HCT116 (cell line): ENCODE results near the gene PDCL2. TPM values are rescaled to one million over a fixed set of nuclear protein-coding genes. Genes with fewer than 3 reads are reported as not detected.

Experiments used
- ATAC-seq: fragments of 200-7000 bp; cut with Tn5 transposase; 2 replicates; pipeline ENCODE4 v1.9.1; 2020; ENCODE audit warnings: mild to moderate bottlenecking, moderate library complexity
- BruUV-seq: library from RNA; stranded (reverse); fragments of 400-500 nt; replicated peaks from 2 replicates; lab custom pipeline; 2021; lab: Mats Ljungman, UMichigan
- CTCF ChIA-PET: fragments of 300-600 bp; sonication (Branson Sonifier 250); formaldehyde crosslinking; loops from one replicate; lab custom pipeline; 2021; ENCODE audit warnings: antibody characterized with exemption; lab: Charles Lee
- POLR2A ChIA-PET: fragments of 300-600, 350-600 bp; sonication (Branson Sonifier 250); formaldehyde crosslinking; loops from one replicate; lab custom pipeline; 2021; ENCODE audit warnings: antibody characterized with exemption; lab: Charles Lee
- RAD21 ChIA-PET, 2 experiments: fragments of 300-600 bp; sonication (Branson Sonifier 250); formaldehyde crosslinking; loops; one replicate each; lab custom pipeline; 2023; ENCODE audit warnings: low total read pairs in 2 of 2; ENCODE audit not compliant: uncharacterized antibody in 2 of 2, unreplicated experiment in 2 of 2, low non-redundant PET in 1 of 2; lab: Charles Lee
- DNase-seq: peaks from one replicate; pipeline ENCODE4 v3.0.0-alpha.2; 2010; ENCODE audit warnings: low read depth, low spot score
- H2AFZ ChIP-seq: fragments of 200-600 bp; shearing (Covaris generic), sonication (generic); 2 replicates; pipeline ENCODE4 v1.6.1; 2017; ENCODE audit warnings: low read depth, mixed run types, mixed read lengths, antibody characterized with exemption, low read length; ENCODE audit not compliant: poor library complexity, severe bottlenecking
- H3K27ac ChIP-seq: 2 replicates; pipeline ENCODE4 v1.5.1; 2012; ENCODE audit warnings: low read depth, low read length
- H3K27me3 ChIP-seq: fragments of 200-600 bp; sonication (generic); 2 replicates; pipeline ENCODE4 v1.6.1; 2016; ENCODE audit warnings: mixed run types, low read length, mixed read lengths; ENCODE audit not compliant: insufficient read depth
- H3K36me3 ChIP-seq, 2 experiments: fragments of 200-500 bp in 1 of 2; fragments of 200-600 bp in 1 of 2; sonication (Bioruptor generic) in 1 of 2; sonication (generic) in 1 of 2; 2 replicates each; pipeline versions ENCODE4 v1.5.1 to v1.6.1; 2014 to 2016; ENCODE audit warnings: low read length in 2 of 2, inconsistent platforms in 1 of 2, mixed read lengths in 1 of 2, mixed run types in 1 of 2; ENCODE audit not compliant: insufficient read depth in 2 of 2, control insufficient read depth in 1 of 2
- H3K4me1 ChIP-seq, 2 experiments: fragments of 200-600 bp in 1 of 2; sonication (generic) in 1 of 2; 2 replicates each; pipeline versions ENCODE4 v1.5.1 to v1.6.1; 2012 to 2017; ENCODE audit warnings: low read length in 2 of 2, inconsistent platforms in 1 of 2, mild to moderate bottlenecking in 1 of 2, mixed read lengths in 1 of 2, mixed run types in 1 of 2, moderate library complexity in 1 of 2; ENCODE audit not compliant: insufficient read depth in 2 of 2, control insufficient read depth in 1 of 2
- H3K4me2 ChIP-seq: fragments of 200-600 bp; sonication (generic); 2 replicates; pipeline ENCODE4 v1.6.1; 2017; ENCODE audit warnings: mixed run types, low read length, mixed read lengths
- H3K4me3 ChIP-seq, 2 experiments: fragments of 200-600 bp in 1 of 2; sonication (generic) in 1 of 2; replicated peaks in 1 of 2; 2 replicates each; pipeline ENCODE4 v1.5.1; 2011 to 2016; ENCODE audit warnings: low read length in 2 of 2, control low read depth in 1 of 2, low read depth in 1 of 2, mild to moderate bottlenecking in 1 of 2, mixed read lengths in 1 of 2, mixed run types in 1 of 2
- H3K79me2 ChIP-seq: fragments of 200-600 bp; sonication (generic); 2 replicates; pipeline ENCODE4 v1.6.1; 2017; ENCODE audit warnings: mild to moderate bottlenecking, mixed run types, low read length, moderate library complexity, mixed read lengths; ENCODE audit not compliant: insufficient read depth
- H3K9ac ChIP-seq: fragments of 200-600 bp; sonication (generic); 2 replicates; pipeline ENCODE4 v1.6.1; 2016; ENCODE audit warnings: low read length, mixed read lengths
- H3K9me2 ChIP-seq: fragments of 200-600 bp; sonication (generic), shearing (Covaris generic); 2 replicates; pipeline ENCODE4 v1.6.1; 2017; ENCODE audit warnings: mixed run types, mild to moderate bottlenecking, moderate library complexity; ENCODE audit not compliant: insufficient read depth
- H3K9me3 ChIP-seq, 2 experiments: fragments of 200-500 bp in 1 of 2; fragments of 200-600 bp in 1 of 2; sonication (Bioruptor generic) in 1 of 2; sonication (generic) in 1 of 2; 2 replicates each; pipeline ENCODE4 v1.6.1; 2014 to 2017; ENCODE audit warnings: low read length in 2 of 2, mixed read lengths in 2 of 2, inconsistent platforms in 1 of 2, low read depth in 1 of 2, mild to moderate bottlenecking in 1 of 2, mixed run types in 1 of 2, moderate library complexity in 1 of 2; ENCODE audit not compliant: control insufficient read depth in 1 of 2, insufficient read depth in 1 of 2
- H4K20me1 ChIP-seq: fragments of 200-600 bp; sonication (generic), shearing (Covaris generic); 2 replicates; pipeline ENCODE4 v1.6.1; 2017; ENCODE audit warnings: mixed run types, mild to moderate bottlenecking, moderate library complexity; ENCODE audit not compliant: insufficient read depth
- EZH2 ChIP-seq: fragments of 200-600 bp; sonication (generic); IDR thresholded peaks from 2 replicates; pipeline ENCODE4 v1.6.1; 2017; ENCODE audit warnings: antibody characterized with exemption, mixed run types
- POLR2A ChIP-seq: IDR thresholded peaks from 2 replicates; pipeline ENCODE4 v1.7.0; 2011; ENCODE audit warnings: borderline replicate concordance; ENCODE audit not compliant: insufficient read depth, insufficient read length; ENCODE audit errors: extremely low read depth
- RAD21 ChIP-seq: IDR thresholded peaks from 2 replicates; pipeline ENCODE4 v1.6.1; 2012; ENCODE audit warnings: low read depth, mild to moderate bottlenecking
- SP1 ChIP-seq: IDR thresholded peaks from 2 replicates; pipeline ENCODE4 v1.6.1; 2012; ENCODE audit warnings: low read depth
- YY1 ChIP-seq: IDR thresholded peaks from 2 replicates; pipeline ENCODE4 v1.6.1; 2011; ENCODE audit warnings: low read length, low read depth, moderate library complexity, mild to moderate bottlenecking; ENCODE audit not compliant: insufficient replicate concordance; ENCODE audit errors: extremely low read depth
- ZFX ChIP-seq: fragments of 450-650 bp; IDR thresholded peaks from 2 replicates; pipeline ENCODE4 v1.6.1; 2017
- intact Hi-C: fragments of 100-400 bp; cut with micrococcal nuclease; formaldehyde crosslinking; loops from 2 replicates; pipeline ENCODE4 v1.10.0; 2022
- total RNA-seq: library from RNA; stranded (reverse); gene quantifications from one replicate; pipeline ENCODE4 v1.2.1, GENCODE V29; 2021; ENCODE audit not compliant: unreplicated experiment
- TF ChIP-seq, protein P1 (sequence below), 3 experiments: fragments of 200-600 bp in 1 of 3; sonication (generic) in 1 of 3; IDR thresholded peaks in 2 of 3; conservative IDR thresholded peaks in 1 of 3; 2 replicates each; pipeline ENCODE4 v1.5.1; 2012 to 2017; ENCODE audit warnings: low read depth in 2 of 3, low read length in 2 of 3, antibody characterized with exemption in 1 of 3, borderline replicate concordance in 1 of 3, control low read depth in 1 of 3, mild to moderate bottlenecking in 1 of 3, mixed read lengths in 1 of 3, mixed run types in 1 of 3, moderate library complexity in 1 of 3; ENCODE audit not compliant: insufficient read depth in 1 of 3

The PDCL2 gene
- total RNA-seq, 1 experiment from 2014 or later: 0.47 TPM

DNA sequence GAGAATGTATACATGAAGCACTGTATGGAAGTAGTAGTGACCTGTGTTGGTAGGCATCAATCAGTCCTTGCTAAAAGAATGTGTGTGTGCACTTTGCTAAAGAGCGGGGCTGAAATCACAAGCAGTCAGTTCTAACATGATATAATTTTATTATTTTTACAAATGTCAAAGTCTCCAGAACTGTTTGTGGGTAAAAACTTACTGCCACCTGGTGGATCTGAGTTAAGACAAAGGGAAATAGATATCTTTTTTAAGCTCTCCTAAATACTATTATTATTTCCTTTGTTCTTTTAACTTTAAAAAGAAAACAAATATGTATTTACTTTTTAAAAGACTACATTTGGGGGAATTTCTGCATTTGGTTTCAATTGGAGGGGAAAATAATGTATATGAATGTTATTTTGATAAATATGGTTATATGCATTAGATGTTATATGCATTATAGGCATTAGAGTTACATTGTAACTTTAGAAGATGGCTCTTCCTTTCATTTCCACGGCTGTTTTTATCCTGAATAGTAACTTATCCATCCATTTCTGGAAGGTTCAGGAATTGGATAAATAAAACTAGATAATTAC, 37.5 kb downstream of the PDCL2 start:
- H4K20me1 ChIP-seq: no peaks in the 10 kb centered on the region
- peak overlapping the region; percentile 75 for H2AFZ ChIP-seq
- POLR2A ChIA-PET: no interaction called here
- intact Hi-C loops: loop anchor here (5.0 to 10.0 kb wide), 3 partner anchors 298 to 580 kb away; partner anchors contain the start of gene EXOC1
- H3K9me3 ChIP-seq: no peaks in the 10 kb centered on the region
- RAD21 ChIA-PET: interaction anchor here (1.0 kb wide), 2 partner anchors 145 to 370 kb away, joined by 3 read pairs; no protein-coding TSS in a partner anchor
- CTCF ChIA-PET: interaction anchor here (0.6 to 1.1 kb wide), 13 partner anchors 8 to 583 kb away, joined by 3 to 10 read pairs (median 4); partner anchors contain the start of gene SRD5A3
- no peak overlapping the region for H3K27ac ChIP-seq
- BruUV-seq: no TSS peak
- TF ChIP-seq EZH2 (no peak), RAD21 (peak; percentile 82), SP1 (no peak), POLR2A (no peak), YY1 (no peak), ZFX (no peak)
- TF ChIP-seq, protein P1, sequence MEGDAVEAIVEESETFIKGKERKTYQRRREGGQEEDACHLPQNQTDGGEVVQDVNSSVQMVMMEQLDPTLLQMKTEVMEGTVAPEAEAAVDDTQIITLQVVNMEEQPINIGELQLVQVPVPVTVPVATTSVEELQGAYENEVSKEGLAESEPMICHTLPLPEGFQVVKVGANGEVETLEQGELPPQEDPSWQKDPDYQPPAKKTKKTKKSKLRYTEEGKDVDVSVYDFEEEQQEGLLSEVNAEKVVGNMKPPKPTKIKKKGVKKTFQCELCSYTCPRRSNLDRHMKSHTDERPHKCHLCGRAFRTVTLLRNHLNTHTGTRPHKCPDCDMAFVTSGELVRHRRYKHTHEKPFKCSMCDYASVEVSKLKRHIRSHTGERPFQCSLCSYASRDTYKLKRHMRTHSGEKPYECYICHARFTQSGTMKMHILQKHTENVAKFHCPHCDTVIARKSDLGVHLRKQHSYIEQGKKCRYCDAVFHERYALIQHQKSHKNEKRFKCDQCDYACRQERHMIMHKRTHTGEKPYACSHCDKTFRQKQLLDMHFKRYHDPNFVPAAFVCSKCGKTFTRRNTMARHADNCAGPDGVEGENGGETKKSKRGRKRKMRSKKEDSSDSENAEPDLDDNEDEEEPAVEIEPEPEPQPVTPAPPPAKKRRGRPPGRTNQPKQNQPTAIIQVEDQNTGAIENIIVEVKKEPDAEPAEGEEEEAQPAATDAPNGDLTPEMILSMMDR (IDR thresholded peaks at IDR 0.05 in 2 of 3, conservative IDR thresholded peaks at IDR 0.05 in 1 of 3; ENCODE audit: borderline replicate concordance in 1 of 3, insufficient read depth in 1 of 3, low read depth in 2 of 3, low read length in 2 of 3): peak; percentile 42 to 81 (median 48)
- H3K36me3 ChIP-seq: no peaks in the 10 kb centered on the region
- no peaks in the 10 kb centered on the region for H3K9me2 ChIP-seq
- H3K4me2 ChIP-seq: no peak overlapping the region; the same call in 1 of the 2 replicates
- ATAC-seq (no peak), DNase-seq (peak; percentile 36)
- H3K79me2 ChIP-seq: no peaks in the 10 kb centered on the region
- H3K4me3 ChIP-seq: no peak overlapping the region
- H3K9ac ChIP-seq: no peak overlapping the region
- H3K4me1 ChIP-seq: peaks cover 20 to 35% of the 10 kb centered on the region in 2 experiments
- no peaks in the 10 kb centered on the region for H3K27me3 ChIP-seq
